HG02840 (cell line): ENCODE measurements around the gene METTL27.
"Not testable (repeated sequence)": the region's sequence is repeated elsewhere in the genome, so short reads cannot be mapped to it uniquely, and the experiment has no call there.

Source experiments
- ATAC-seq: cut with Tn5 transposase; IDR thresholded peaks from one replicate; pipeline ENCODE4 v1.9.1; 2021; ENCODE audit warnings: mild to moderate bottlenecking, moderate library complexity, moderate number of reproducible peaks; ENCODE audit not compliant: unreplicated experiment, low FRiP score

Gene METTL27

DNA sequence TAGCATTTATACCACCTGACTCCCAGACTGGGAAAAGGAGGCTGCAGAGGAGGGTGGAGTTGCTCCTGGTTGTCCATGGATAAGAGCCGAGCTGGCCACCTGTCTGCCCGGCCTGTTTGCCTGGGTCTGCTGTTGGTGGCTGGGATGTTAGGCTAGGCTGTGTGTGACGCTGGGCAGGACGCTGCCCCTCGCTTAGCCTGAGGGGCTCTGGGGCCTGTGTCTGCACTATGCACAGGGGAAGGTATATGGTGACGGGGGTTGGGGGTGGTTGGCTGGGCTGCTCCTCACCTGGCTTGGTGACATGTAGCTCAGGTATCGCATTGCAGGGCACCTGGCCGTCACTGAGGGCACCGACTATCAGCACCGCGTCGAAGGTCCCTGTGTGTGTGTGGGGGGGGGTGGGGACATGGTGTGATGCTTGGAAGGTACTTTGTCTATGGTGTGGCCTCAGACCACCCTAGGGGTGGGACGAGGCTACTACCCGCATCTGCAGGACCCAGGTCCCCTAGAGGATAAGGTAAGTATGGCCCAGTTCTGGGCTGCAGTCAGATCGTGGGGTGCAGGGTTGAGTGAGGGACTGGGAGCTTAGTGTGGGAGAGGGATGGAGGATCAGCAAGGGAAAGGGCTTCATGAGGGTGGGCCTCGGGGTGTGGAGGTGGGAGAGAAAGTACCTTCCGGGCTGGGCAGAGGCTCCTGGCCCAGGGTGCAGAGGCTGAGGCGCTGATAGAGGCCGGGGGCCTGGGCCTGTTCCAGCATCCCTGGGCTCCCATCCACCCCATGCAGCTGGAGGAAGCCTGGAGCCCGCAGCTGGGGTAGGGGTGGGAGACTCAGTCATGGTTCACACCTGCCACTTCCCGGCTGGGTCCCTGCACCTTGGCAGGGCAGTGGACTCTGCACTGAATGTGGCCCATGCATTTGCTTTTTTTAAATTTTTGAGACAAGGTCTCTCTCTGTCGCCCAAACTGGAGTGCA, 2.3 kb downstream of the METTL27 start:
- no peak for ATAC-seq

- no peak for ATAC-seq
Observed at GRCh38 chr7:73839290-73839689, 3.0 kb downstream of the METTL27 start.

DNA sequence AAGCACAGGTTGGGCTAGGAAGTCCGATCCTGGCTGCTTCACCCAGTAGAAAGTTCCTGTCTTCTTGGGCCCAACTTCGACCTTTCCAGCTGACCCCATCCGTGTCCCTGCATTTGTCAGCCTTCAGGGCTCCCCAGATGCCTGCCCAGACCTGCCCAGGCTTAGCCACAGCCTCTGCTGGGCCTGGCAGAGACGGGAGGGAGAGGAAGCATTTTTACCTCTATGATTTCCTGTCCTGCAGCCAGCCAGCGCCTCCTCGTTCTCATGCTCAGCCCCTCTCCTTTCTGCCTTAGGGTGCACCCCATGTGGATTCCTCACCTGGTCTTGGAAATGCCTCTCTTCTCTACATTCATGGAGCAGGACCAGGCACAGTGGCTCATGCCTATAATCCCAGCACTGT, 3.7 kb downstream of the METTL27 start:
- ATAC-seq = no peak

- ATAC-seq = not testable (repeated sequence)
Observed at GRCh38 chr7:73837167-73837566, 5.1 kb downstream of the METTL27 start.

DNA sequence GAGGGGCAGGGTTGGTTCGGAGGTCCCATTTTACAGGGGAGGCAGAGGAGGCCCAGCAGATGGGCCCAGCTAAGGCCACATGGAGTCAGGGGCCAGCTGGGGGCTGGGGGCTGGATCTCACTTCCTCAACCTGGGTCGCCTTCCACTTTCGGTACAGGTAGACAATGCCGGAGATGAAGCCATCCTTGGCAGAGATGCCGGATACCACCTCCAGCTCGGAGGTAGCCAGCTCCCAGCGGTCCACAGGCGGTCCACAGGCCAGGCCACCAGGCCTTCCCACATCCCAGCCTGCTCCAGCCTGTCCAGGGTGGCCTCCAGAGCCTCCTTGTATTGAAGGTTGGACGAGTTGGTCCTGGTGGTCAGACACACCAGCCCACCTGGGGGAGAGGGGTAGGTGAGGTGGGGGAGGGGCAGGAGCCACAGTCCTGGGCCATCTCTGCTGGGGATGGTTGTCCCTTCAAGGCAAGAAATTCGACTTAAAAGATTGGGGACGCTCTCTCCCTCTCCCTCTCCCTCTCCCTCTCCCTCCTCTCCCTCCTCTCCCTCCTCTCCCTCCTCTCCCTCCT, 7.6 kb downstream of the METTL27 start:
- no peak for ATAC-seq

GRCh38 chr7:73833251-73833919, 8.9 kb downstream of the METTL27 start:
- no peak for ATAC-seq

GRCh38 chr7:73832806-73833205, 9.5 kb downstream of the METTL27 start:
- no peak for ATAC-seq

- ATAC-seq = no peak
Observed at GRCh38 chr7:73831834-73832651, 10.3 kb downstream of the METTL27 start.

DNA sequence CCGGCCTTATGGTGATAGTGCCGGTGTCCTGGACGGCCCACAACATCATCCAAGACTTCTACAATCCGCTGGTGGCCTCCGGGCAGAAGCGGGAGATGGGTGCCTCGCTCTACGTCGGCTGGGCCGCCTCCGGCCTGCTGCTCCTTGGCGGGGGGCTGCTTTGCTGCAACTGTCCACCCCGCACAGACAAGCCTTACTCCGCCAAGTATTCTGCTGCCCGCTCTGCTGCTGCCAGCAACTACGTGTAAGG, 10.8 kb downstream of the METTL27 start:
- ATAC-seq = no peak

- no peak for ATAC-seq
Observed at GRCh38 chr7:73830681-73831583, 11.4 kb downstream of the METTL27 start, which contains the start of gene CLDN4. CLDN4 (plus strand) TSS chr7:73830996; CDS start chr7:73831202, 206 bp downstream.

DNA sequence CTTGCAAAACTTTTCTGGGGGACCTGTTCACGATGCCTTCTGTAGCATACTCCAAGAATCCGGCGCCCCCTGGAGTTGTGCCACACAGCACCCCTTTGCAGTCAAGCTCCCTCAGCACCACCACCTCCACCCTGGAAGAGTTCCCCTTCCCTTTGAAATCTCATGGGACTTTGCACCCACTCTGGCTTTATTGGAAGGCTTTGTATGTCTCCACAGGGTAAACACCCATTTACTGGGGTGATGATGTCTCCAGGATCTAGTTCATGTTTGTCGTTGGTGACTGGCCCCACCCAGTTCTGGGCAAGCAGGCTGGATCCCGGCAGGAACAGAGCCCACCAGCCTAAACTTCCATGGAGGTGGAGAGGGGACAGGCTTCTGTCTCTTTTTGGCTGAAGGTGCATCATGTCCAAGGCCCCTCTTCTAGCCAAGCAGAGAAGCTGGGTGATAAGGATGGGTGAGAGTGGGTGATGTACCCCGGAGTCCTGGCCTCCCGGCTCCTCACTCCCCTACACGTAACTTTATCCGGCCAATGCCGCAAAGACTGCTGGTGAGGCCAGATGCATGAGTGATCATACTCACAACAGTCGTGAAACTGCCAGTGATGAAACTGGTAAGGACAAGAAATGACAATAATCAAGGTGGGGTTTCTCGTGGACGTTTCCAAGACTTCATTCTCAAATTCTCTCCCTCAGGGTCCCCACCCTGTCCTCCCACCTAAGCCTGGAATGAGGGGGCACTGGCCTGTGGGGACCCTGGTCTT, 12.2 kb downstream of the METTL27 start:
- no peak for ATAC-seq

- ATAC-seq = no peak
Observed at GRCh38 chr7:73829505-73829904, 12.8 kb downstream of the METTL27 start.

- ATAC-seq = no peak
Observed at GRCh38 chr7:73828972-73829371, 13.3 kb downstream of the METTL27 start.

- ATAC-seq = no peak
Observed at GRCh38 chr7:73828107-73828803, 14.1 kb downstream of the METTL27 start.

- no peak for ATAC-seq
Observed at GRCh38 chr7:73827567-73828106, 14.7 kb downstream of the METTL27 start.

DNA sequence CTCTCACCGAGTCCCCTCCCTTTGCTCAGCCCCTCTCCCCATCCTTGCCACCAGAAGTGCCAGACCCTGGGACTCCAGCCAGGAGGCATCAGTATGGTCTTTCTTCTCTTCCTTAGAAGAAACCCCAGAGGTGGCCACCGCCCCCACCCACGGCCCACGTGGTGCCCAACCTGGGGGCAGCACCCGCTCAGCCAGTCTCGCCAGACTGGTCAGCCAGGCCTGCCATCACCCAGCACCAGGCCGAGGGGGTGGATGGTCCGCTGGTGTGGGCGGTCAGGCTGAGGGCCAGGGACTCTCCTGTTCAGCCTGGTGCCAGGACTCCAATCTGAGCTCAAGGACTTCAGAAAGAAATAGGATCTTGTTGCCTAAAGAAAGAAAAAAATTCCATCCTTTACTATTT, 17.3 kb downstream of the METTL27 start:
- ATAC-seq = no peak

DNA sequence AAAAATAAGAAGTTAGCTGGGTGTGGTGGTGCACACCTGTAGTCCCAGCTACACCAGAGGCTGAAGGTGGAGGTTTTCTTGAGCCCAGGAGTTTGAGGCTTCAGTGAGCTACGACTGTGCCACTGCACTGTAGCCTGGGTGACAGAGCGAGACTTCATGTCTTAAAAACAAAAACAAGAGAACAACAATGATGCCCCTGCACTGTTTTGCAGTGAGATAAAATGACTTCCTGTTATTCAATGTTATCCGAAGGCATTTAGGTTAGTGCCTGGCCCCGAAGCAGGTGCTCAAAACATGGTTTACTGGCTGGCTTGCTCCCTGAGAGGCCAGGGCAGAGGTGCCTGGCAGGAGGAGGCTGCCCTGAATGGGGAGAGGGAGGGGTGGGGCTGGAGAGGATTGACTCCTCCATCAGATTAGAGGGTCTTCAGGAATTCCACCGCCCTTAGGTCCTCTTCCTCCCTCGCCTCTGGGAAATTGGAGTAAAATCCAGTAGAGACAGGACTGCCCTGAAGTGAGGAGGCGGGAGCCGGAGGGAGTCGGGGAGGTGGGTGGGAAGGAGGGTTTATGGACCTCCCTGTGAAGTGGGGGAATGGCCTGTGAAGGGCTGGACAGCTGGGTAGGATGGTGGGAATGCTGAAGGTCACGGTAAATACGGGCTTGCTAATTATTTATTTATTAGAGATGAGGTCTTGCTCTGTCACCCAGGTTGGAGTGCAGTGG, 18.3 kb downstream of the METTL27 start:
- no peak for ATAC-seq
